Progenitor cell of endocrine pancreas (in vitro differentiated cells): Measurements from ENCODE around the gene TMEM150B. TPM values are rescaled to one million over a fixed set of nuclear protein-coding genes. Genes with fewer than 3 reads are reported as not detected.

ENCODE experiments used
- DNase-seq: peaks from one replicate; pipeline ENCODE4 v3.0.0; 2021; ENCODE audit warnings: low spot score; ENCODE audit not compliant: unreplicated experiment
- H3K27ac Mint-ChIP-seq: 2 replicates; pipeline ENCODE4 v1.8.0; 2021; ENCODE audit warnings: mild to moderate bottlenecking, moderate library complexity, mixed read lengths
- H3K27me3 Mint-ChIP-seq: 2 replicates; pipeline ENCODE4 v1.8.0; 2021; ENCODE audit warnings: mixed read lengths
- H3K36me3 Mint-ChIP-seq: 2 replicates; pipeline ENCODE4 v1.8.0; 2022; ENCODE audit warnings: mixed read lengths; ENCODE audit not compliant: insufficient read depth
- H3K4me1 Mint-ChIP-seq: 2 replicates; pipeline ENCODE4 v1.8.0; 2021; ENCODE audit warnings: low read depth, mixed read lengths
- H3K4me3 Mint-ChIP-seq: 2 replicates; pipeline ENCODE4 v1.8.0; 2021; ENCODE audit warnings: low read depth, mild to moderate bottlenecking, moderate library complexity, mixed read lengths
- H3K9me3 Mint-ChIP-seq: 2 replicates; pipeline ENCODE4 v1.8.0; 2021; ENCODE audit warnings: low read depth, mixed read lengths
- total RNA-seq: library from RNA; stranded (reverse); gene quantifications from 2 replicates; pipeline ENCODE4 v1.2.1, GENCODE V29; 2021
- TF ChIP-seq, protein P1 (sequence below): fragments of 200-600 bp; sonication (generic); IDR thresholded peaks from one replicate; pipeline ENCODE4 v1.5.0; 2021; ENCODE audit warnings: antibody characterized with exemption, mild to moderate bottlenecking; ENCODE audit not compliant: unreplicated experiment

Gene TMEM150B
- total RNA-seq, 1 donor from 2014 or later, result not detected

DNA sequence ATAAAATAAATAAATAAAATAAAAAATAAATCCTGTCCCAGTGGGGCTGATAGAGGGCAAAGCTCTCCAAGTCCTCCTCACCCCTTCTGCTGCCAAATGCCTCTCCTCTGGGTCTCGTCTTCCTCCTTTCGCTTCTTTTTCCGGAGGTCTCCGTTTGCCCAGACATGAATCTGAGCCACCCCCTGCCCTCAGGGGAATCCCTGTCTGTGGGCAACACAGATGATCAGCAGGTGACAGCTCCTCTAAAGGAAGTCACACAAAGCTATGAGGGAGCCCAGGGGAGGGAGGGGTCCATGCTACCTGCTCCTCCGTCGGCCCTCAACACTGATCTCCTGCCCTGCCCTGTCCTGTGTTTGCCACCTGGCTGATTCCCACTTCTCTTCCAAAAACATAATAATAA lies 479 bp downstream of the TMEM150B start:
- DNase-seq, result no peak
- H3K4me1 Mint-ChIP-seq, result peaks cover 4% of the 10 kb centered on the region
- H3K36me3 Mint-ChIP-seq, result no peaks in the 10 kb centered on the region
- H3K27ac Mint-ChIP-seq, result no peak overlapping the region
- no peaks in the 10 kb centered on the region for H3K9me3 Mint-ChIP-seq
- no peak overlapping the region for H3K4me3 Mint-ChIP-seq
- TF ChIP-seq, protein P1, sequence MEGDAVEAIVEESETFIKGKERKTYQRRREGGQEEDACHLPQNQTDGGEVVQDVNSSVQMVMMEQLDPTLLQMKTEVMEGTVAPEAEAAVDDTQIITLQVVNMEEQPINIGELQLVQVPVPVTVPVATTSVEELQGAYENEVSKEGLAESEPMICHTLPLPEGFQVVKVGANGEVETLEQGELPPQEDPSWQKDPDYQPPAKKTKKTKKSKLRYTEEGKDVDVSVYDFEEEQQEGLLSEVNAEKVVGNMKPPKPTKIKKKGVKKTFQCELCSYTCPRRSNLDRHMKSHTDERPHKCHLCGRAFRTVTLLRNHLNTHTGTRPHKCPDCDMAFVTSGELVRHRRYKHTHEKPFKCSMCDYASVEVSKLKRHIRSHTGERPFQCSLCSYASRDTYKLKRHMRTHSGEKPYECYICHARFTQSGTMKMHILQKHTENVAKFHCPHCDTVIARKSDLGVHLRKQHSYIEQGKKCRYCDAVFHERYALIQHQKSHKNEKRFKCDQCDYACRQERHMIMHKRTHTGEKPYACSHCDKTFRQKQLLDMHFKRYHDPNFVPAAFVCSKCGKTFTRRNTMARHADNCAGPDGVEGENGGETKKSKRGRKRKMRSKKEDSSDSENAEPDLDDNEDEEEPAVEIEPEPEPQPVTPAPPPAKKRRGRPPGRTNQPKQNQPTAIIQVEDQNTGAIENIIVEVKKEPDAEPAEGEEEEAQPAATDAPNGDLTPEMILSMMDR, result no peak
- peaks cover 12% of the 10 kb centered on the region for H3K27me3 Mint-ChIP-seq

DNA sequence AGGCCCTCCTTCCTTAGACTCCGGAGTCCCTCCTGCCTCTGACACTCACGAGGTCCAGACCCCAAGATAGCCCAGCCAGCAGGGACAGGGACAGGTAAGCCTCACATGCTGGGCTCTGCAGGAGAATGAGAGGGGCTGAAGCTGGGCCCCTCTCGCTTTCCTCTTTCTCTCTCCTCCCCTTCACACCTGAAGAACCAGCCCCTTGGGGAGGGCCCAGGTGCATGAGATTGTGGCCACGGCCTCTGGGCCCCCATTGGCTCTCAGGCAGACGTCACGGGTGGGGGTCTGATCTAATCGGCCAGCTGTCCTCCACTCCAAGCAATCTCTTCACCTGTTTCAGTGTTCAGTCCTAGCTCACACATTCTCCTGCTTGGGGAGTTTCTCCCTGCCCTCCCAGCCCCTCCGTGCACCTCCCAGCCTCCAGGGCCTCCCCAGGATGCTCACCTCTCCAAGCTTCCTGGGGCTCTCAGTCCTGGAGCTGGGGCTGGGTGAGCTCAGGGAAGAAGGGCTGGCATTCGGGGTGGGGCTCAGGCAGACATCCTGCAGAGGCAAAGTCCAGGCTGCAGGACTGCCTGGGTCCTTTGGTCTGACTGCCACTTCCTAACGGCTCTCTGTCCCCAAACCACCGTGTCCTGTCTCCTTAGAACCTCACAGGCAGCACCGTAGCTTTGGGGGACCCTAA lies 2.8 kb downstream of the TMEM150B start:
- Mint-ChIP-seq H3K36me3 (no peaks in the 10 kb centered on the region), H3K4me3 (no peak overlapping the region), H3K27ac (no peak overlapping the region), H3K27me3 (peaks cover 12% of the 10 kb centered on the region), H3K4me1 (peaks cover 4% of the 10 kb centered on the region), H3K9me3 (no peaks in the 10 kb centered on the region)
- TF ChIP-seq, protein P1, result no peak
- DNase-seq, result no peak

DNA sequence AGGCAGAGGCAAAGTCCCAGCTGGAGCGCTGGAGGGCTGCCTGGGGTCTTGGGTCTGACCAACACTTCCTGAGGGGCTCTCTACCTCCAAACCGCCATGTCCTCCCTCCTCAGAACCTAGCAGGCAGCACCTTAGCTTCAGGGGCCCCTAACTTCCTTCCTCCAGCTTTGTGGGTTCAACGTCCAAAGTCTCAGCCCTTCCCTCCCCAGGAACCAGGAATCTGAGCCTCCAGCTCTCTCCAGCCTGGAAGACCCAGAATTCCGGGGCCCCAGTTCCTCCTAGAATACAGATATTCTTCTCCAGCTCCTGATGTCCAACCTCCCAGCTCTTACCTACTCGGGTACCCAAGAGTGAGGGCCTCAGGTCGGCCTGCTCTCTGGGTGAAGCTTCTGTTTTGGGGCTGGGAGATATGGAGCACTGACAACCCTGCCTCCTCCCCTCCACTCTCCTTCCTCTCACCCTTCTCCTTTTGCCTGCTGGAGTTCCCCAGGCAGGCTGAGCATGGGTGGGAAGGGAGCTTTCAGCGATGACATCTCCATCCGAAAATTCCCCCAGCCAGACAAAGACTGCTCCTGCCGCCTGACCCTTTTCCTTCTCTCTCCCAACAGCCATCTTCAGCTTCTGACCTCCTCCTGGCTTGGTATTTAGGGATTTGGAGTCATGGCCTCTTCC lies 3.5 kb downstream of the TMEM150B start:
- DNase-seq, result no peak
- peaks cover 12% of the 10 kb centered on the region for H3K27me3 Mint-ChIP-seq
- no peaks in the 10 kb centered on the region for H3K9me3 Mint-ChIP-seq
- TF ChIP-seq, protein P1, result no peak
- peaks cover 4% of the 10 kb centered on the region for H3K4me1 Mint-ChIP-seq
- no peak overlapping the region for H3K27ac Mint-ChIP-seq
- no peaks in the 10 kb centered on the region for H3K36me3 Mint-ChIP-seq
- H3K4me3 Mint-ChIP-seq, result no peak overlapping the region

DNA sequence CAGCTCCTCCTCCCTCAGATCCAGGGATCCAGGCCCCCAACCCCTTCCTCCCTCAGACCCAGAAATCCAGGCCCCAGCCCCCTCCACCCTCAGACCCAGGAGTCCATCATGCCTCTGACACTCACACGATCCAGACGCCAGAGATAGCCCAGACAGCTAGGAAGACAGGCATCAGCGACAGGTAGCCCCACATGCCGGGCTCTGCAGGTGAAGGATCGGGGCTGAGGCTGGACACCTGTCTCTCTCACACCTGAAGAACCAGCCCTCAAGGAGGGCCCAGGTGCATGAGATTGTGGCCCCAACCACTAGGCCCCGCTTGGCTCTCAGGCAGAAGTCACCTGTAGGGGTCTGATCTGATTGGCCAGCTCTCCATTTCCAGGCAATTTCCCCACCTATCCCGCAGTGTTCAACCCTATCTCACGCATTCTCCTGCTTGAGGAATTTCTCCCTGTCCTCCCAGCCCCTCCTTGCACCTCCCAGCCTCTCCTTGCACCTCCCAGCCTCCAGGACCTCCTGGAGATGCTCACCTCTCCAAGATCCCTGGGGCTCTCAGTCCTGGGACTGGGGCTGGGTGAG lies 4.2 kb downstream of the TMEM150B start:
- no peak for DNase-seq
- no peak overlapping the region for H3K4me3 Mint-ChIP-seq
- TF ChIP-seq, protein P1, result no peak
- H3K4me1 Mint-ChIP-seq, result peaks cover 4% of the 10 kb centered on the region
- H3K27me3 Mint-ChIP-seq, result peaks cover 12% of the 10 kb centered on the region
- H3K36me3 Mint-ChIP-seq, result no peaks in the 10 kb centered on the region
- H3K27ac Mint-ChIP-seq, result no peak overlapping the region
- H3K9me3 Mint-ChIP-seq, result no peaks in the 10 kb centered on the region

DNA sequence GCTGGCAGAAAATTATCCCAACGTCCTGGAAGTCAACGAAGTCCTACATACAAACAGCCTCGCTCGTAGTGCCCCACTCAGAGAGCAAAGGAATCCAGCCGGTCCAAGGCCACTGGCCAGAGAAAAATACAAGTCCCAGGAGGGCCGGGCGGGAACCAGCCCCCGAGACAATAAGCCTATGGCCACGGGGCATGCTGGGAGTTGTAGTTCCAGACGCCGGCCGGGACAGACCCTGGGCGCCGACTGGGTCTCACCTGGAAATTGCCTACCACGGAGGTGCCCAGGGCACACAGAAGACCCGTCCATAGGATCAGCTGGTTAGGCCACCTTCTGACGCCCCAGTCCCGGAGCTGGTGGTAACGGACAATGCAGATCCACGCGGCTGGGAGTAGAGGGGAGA lies 5.4 kb downstream of the TMEM150B start:
- no peaks in the 10 kb centered on the region for H3K36me3 Mint-ChIP-seq
- peak overlapping the region; percentile 70 for H3K4me3 Mint-ChIP-seq
- peak; percentile 67 for DNase-seq
- peak overlapping the region; percentile 52 for H3K27ac Mint-ChIP-seq
- no peaks in the 10 kb centered on the region for H3K9me3 Mint-ChIP-seq
- TF ChIP-seq, protein P1, result no peak
- peaks cover 4% of the 10 kb centered on the region for H3K4me1 Mint-ChIP-seq
- H3K27me3 Mint-ChIP-seq, result peaks cover 12% of the 10 kb centered on the region
